Amygdala (tissue), 56 donors: ENCODE measurements around the gene CYP4F11.
"Not testable (repeated sequence)": the region's sequence is repeated elsewhere in the genome, so short reads cannot be mapped to it uniquely, and the experiment has no call there.

Experiments
- DNase-seq, 56 donors: peaks; one replicate each; lab custom pipeline; 2025; lab: John Stamatoyannopoulos, UW

CYP4F11 gene

GRCh38 chr19:15934332-15935078 lies at the start of gene CYP4F11:
Gene CYP4F11, minus strand, starts transcription at chr19:15934529. Its CDS starts 121 bp downstream, at chr19:15934408.
- DNase-seq, result peak in 52 of 56 donors; percentile 3 to 79 (median 45)

- no peak for DNase-seq
Measured at GRCh38 chr19:15979293-15979692, 45.0 kb upstream of the CYP4F11 start.

GRCh38 chr19:15977690-15978089 lies 43.4 kb upstream of the CYP4F11 start:
- DNase-seq, result no peak

GRCh38 chr19:15976836-15977689 lies 42.7 kb upstream of the CYP4F11 start:
- no peak for DNase-seq

GRCh38 chr19:15974856-15975255 lies 40.5 kb upstream of the CYP4F11 start:
- no peak for DNase-seq

GRCh38 chr19:15972043-15972442 lies 37.7 kb upstream of the CYP4F11 start:
- DNase-seq, result not testable (repeated sequence)

- no peak for DNase-seq
Measured at GRCh38 chr19:15971224-15971780, 37.0 kb upstream of the CYP4F11 start.

GRCh38 chr19:15964231-15964630 lies 29.9 kb upstream of the CYP4F11 start:
- no peak for DNase-seq

- no peak for DNase-seq
Measured at GRCh38 chr19:15962319-15962718, 28.0 kb upstream of the CYP4F11 start.

GRCh38 chr19:15954820-15955219 lies 20.5 kb upstream of the CYP4F11 start:
- no peak for DNase-seq

GRCh38 chr19:15948223-15949058 lies 14.1 kb upstream of the CYP4F11 start, which contains the start of gene OR10H4:
Gene OR10H4, plus strand, starts transcription at chr19:15949008. Its CDS starts 0 bp downstream, at chr19:15949008.
- no peak for DNase-seq

GRCh38 chr19:15945301-15945700 lies 11.0 kb upstream of the CYP4F11 start:
- no peak for DNase-seq

GRCh38 chr19:15944401-15944800 lies 10.1 kb upstream of the CYP4F11 start:
- no peak for DNase-seq

GRCh38 chr19:15937771-15938170 lies 3.4 kb upstream of the CYP4F11 start:
- DNase-seq, result no peak

- DNase-seq, result no peak
Measured at GRCh38 chr19:15936950-15937349, 2.6 kb upstream of the CYP4F11 start.

- no peak for DNase-seq
Measured at GRCh38 chr19:15936173-15936572, 1.8 kb upstream of the CYP4F11 start.

GRCh38 chr19:15935167-15935702 lies 906 bp upstream of the CYP4F11 start:
- DNase-seq, result peak in 1 of 56 donors; percentile 8

GRCh38 chr19:15933761-15934331 lies 483 bp downstream of the CYP4F11 start:
- not testable (repeated sequence) for DNase-seq

- no peak for DNase-seq
Measured at GRCh38 chr19:15928321-15928720, 6.0 kb downstream of the CYP4F11 start.

GRCh38 chr19:15926484-15926883 lies 7.8 kb downstream of the CYP4F11 start:
- DNase-seq, result no peak
